CD8-positive, alpha-beta memory T cell (primary cell): ENCODE data around the gene CYP2D6. TPM values are rescaled to one million over a fixed set of nuclear protein-coding genes. Genes with fewer than 3 reads are reported as not detected.
A peak's percentile ranks its signal among the peaks of the same experiment; 100 is the strongest.

Experiments
- CTCF ChIA-PET: fragments of 350-600 bp; sonication (Branson Sonifier 250); formaldehyde crosslinking; loops from one replicate; lab custom pipeline; 2021; ENCODE audit warnings: antibody characterized with exemption; lab: Charles Lee
- POLR2A ChIA-PET: fragments of 350-600 bp; sonication (Branson Sonifier 250); formaldehyde crosslinking; loops from one replicate; lab custom pipeline; 2021; ENCODE audit warnings: antibody characterized with exemption; lab: Charles Lee
- DNase-seq, 5 donors: peaks; one replicate each; pipeline versions ENCODE4 v3.0.0 to v3.0.0-alpha.2; 2020 to 2022; ENCODE audit warnings: mixed read lengths in 1 of 5
- H3K27ac ChIP-seq: one replicate; pipeline ENCODE4 v1.7.0; 2013; ENCODE audit warnings: low read depth, mild to moderate bottlenecking, low read length, moderate library complexity
- H3K27me3 ChIP-seq: 2 replicates; pipeline ENCODE4 v1.7.0; 2013; ENCODE audit warnings: low read length, mild to moderate bottlenecking; ENCODE audit not compliant: insufficient read depth, poor library complexity, severe bottlenecking
- H3K36me3 ChIP-seq: 2 replicates; pipeline ENCODE4 v1.7.0; 2013; ENCODE audit warnings: mild to moderate bottlenecking, low read length, moderate library complexity; ENCODE audit not compliant: insufficient read depth
- H3K4me1 ChIP-seq: 2 replicates; pipeline ENCODE4 v1.7.0; 2013; ENCODE audit warnings: mild to moderate bottlenecking, low read length, moderate library complexity; ENCODE audit not compliant: insufficient read depth
- H3K4me3 ChIP-seq: 2 replicates; pipeline ENCODE4 v1.7.0; 2013; ENCODE audit warnings: mild to moderate bottlenecking, low read length
- H3K9me3 ChIP-seq: 2 replicates; pipeline ENCODE4 v1.7.0; 2013; ENCODE audit warnings: mild to moderate bottlenecking, low read length
- H3K27ac Mint-ChIP-seq, 8 donors: one replicate each; pipeline ENCODE4 v1.8.0; 2020 to 2021; ENCODE audit warnings: mixed read lengths in 8 of 8, mild to moderate bottlenecking in 6 of 8, inconsistent platforms in 3 of 8, moderate library complexity in 3 of 8
- H3K27me3 Mint-ChIP-seq, 2 donors: one replicate each; pipeline ENCODE4 v1.8.0; 2020 to 2021; ENCODE audit warnings: mixed read lengths in 2 of 2, mild to moderate bottlenecking in 1 of 2, moderate library complexity in 1 of 2
- H3K36me3 Mint-ChIP-seq, 3 donors: one replicate each; pipeline ENCODE4 v1.8.0; 2020 to 2021; ENCODE audit warnings: mixed read lengths in 3 of 3, inconsistent platforms in 1 of 3, mild to moderate bottlenecking in 1 of 3
- H3K4me1 Mint-ChIP-seq, 3 donors: one replicate each; pipeline ENCODE4 v1.8.0; 2020 to 2021; ENCODE audit warnings: mixed read lengths in 3 of 3, inconsistent platforms in 1 of 3, mild to moderate bottlenecking in 1 of 3
- H3K4me3 Mint-ChIP-seq, 7 donors: one replicate each; pipeline ENCODE4 v1.8.0; 2020 to 2021; ENCODE audit warnings: mixed read lengths in 7 of 7, mild to moderate bottlenecking in 6 of 7, moderate library complexity in 4 of 7, inconsistent platforms in 2 of 7
- H3K9me3 Mint-ChIP-seq, 5 donors: one replicate each; pipeline ENCODE4 v1.8.0; 2020 to 2022; ENCODE audit warnings: mixed read lengths in 5 of 5, mild to moderate bottlenecking in 3 of 5, moderate library complexity in 2 of 5, inconsistent platforms in 1 of 5
- polyA plus RNA-seq: library from polyadenylated mRNA; unstranded; fragments of 300-500 nt; fragmentation: Illumina TruSeq; gene quantifications from one replicate; pipeline ENCODE4 v1.2.3, GENCODE V29; 2021
- total RNA-seq, 2 experiments: library from RNA; stranded (reverse); gene quantifications; one replicate each; pipeline ENCODE4 v1.2.3, GENCODE V29; 2021

CYP2D6 gene
- total and polyA plus RNA-seq, 3 experiments from 2014 or later: 0.26 to 2.2 (median 1.8) TPM

DNA sequence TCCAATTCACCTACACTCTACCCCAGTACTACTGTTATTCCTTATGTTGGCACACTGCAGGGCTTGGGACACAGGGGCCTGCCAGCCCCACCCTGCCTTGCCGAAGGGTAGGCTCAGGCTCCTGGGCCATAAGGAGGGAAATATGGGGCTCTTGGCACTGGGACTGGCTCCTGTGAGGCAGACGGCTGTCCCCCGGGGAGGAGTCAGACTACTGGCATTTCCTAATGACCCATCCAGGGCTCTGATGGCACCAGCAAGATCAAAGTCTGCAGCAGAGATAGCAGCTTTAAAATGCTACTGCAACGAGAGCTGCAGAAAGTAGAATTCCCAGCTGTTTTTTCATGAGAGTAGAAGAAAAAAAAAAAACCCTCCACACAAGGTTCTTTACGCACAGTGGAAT lies 42.2 kb upstream of the CYP2D6 start:
- H3K27me3 ChIP-seq: no peaks in the 10 kb centered on the region
- H3K9me3 ChIP-seq: no peaks in the 10 kb centered on the region
- Mint-ChIP-seq H3K27me3 (no peaks in the 10 kb centered on the region), H3K4me1 (peaks cover 45 to 65% (median 57%) of the 10 kb centered on the region in 3 donors), H3K9me3 (no peaks in the 10 kb centered on the region), H3K27ac (peak overlapping the region in 4 of 8 donors; percentile 29 to 72 (median 58)), H3K36me3 (peaks cover 0 to 53% (median 9%) of the 10 kb centered on the region in 3 donors), H3K4me3 (no peak overlapping the region)
- ChIA-PET POLR2A (no interaction called here), CTCF (interaction anchor here (1.5 to 6.7 kb wide), 3 partner anchors 30 to 265 kb away, joined by 3 to 54 read pairs (median 4); no protein-coding TSS in a partner anchor)
- H3K36me3 ChIP-seq: peaks cover 16% of the 10 kb centered on the region
- no peak overlapping the region for H3K27ac ChIP-seq
- H3K4me3 ChIP-seq: no peak overlapping the region
- H3K4me1 ChIP-seq: peaks cover 12% of the 10 kb centered on the region
- DNase-seq: no peak

DNA sequence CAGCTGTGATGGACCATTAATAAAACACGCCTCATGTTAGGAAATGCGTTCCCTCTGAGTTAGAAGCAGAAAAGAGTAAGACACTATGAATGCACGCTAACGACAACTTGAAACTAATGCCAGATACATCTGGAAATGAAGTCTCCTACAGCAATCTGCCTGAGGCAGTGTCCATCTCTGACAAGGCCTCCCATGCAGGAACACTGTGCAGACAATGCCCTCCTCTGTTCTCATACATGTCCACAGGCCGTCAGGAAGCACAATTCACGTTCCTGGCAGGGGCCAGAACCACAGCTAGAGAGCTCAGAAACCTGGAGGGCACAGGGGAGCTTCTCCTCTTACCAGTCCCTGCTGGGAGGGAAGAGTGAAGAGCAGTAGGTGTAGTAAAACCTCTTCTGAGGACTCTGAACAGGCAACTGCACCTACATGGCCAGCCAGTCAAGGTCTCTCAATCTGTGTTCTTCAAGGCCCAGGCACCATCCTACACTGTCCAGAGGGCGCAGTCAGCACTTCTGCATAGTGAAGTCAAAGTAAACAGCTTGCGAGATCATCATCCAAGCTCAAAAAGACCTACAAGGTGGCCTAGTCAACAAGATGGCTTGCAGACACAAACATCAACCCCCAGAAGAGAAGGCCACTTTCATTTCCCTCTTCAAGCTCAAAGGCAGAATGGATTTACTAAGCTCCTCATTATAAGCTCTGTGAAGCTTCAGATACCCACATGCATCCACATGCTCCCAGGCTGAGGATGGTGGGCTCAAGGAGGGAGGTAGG lies 41.5 kb upstream of the CYP2D6 start:
- peaks cover 0 to 52% (median 9%) of the 10 kb centered on the region in 3 donors for H3K36me3 Mint-ChIP-seq
- Histone ChIP-seq H3K36me3 (peaks cover 19% of the 10 kb centered on the region), H3K4me1 (peaks cover 12% of the 10 kb centered on the region), H3K27me3 (no peaks in the 10 kb centered on the region), H3K9me3 (no peaks in the 10 kb centered on the region), H3K27ac (no peak overlapping the region), H3K4me3 (no peak overlapping the region)
- POLR2A ChIA-PET: interaction anchor here (0.6 kb wide), 1 partner anchor 20 kb away, joined by 3 read pairs; no protein-coding TSS in a partner anchor
- CTCF ChIA-PET: interaction anchor here (1.5 to 6.7 kb wide), 3 partner anchors 30 to 266 kb away, joined by 3 to 54 read pairs (median 4); no protein-coding TSS in a partner anchor
- DNase-seq: no peak
- no peak overlapping the region for H3K4me3 Mint-ChIP-seq
- no peaks in the 10 kb centered on the region for H3K9me3 Mint-ChIP-seq
- H3K27me3 Mint-ChIP-seq: no peaks in the 10 kb centered on the region
- peak overlapping the region in 6 of 8 donors; percentile 24 to 72 (median 48) for H3K27ac Mint-ChIP-seq
- H3K4me1 Mint-ChIP-seq: peaks cover 40 to 59% (median 51%) of the 10 kb centered on the region in 3 donors

DNA sequence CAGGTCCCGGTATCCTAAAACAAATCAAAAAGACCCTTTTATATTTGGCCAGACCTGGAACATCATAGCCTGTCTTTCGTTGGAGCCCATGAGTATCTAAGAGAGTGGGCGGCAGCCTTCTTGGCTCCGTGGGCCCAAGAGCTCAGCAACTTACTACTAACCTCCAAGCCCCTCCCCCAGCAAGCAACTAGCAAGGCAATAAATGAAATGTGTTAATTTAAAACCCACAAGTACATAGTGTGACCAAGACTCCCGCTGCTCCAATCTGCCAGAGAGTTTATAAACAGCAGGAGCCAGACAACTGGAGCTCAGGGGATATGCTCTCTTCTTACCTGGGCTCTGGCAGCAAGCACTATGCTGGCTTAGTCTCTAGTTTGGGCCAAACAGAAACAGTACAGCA lies 40.8 kb upstream of the CYP2D6 start:
- peak overlapping the region in 5 of 8 donors; percentile 40 to 88 (median 61) for H3K27ac Mint-ChIP-seq
- CTCF ChIA-PET: interaction anchor here (2.6 to 6.7 kb wide), 2 partner anchors 267 to 272 kb away, joined by 11 to 54 read pairs; no protein-coding TSS in a partner anchor

GRCh38 chr22:42170946-42171345 lies 40.3 kb upstream of the CYP2D6 start:
- H3K4me1 Mint-ChIP-seq: peaks cover 32 to 49% (median 49%) of the 10 kb centered on the region in 3 donors
- H3K9me3 Mint-ChIP-seq: no peaks in the 10 kb centered on the region
- POLR2A ChIA-PET: no interaction called here
- no peak for DNase-seq
- CTCF ChIA-PET: interaction anchor here (1.0 to 6.7 kb wide), 3 partner anchors 14 to 273 kb away, joined by 3 to 54 read pairs (median 11); no protein-coding TSS in a partner anchor
- H3K36me3 Mint-ChIP-seq: peaks cover 0 to 54% (median 4%) of the 10 kb centered on the region in 3 donors
- no peaks in the 10 kb centered on the region for H3K27me3 Mint-ChIP-seq
- H3K4me3 Mint-ChIP-seq: peak overlapping the region in 1 of 7 donors; percentile 54
- H3K27ac Mint-ChIP-seq: peak overlapping the region in 4 of 8 donors; percentile 17 to 88 (median 51)
- H3K4me1 ChIP-seq: peaks cover 12% of the 10 kb centered on the region
- no peak overlapping the region for H3K27ac ChIP-seq
- H3K36me3 ChIP-seq: peaks cover 21% of the 10 kb centered on the region
- no peaks in the 10 kb centered on the region for H3K9me3 ChIP-seq
- H3K4me3 ChIP-seq: no peak overlapping the region
- H3K27me3 ChIP-seq: no peaks in the 10 kb centered on the region

More for the DNA sequence above, 40.8 kb upstream of the CYP2D6 start:
- H3K9me3 Mint-ChIP-seq: no peaks in the 10 kb centered on the region
- H3K4me1 Mint-ChIP-seq: peaks cover 37 to 54% (median 51%) of the 10 kb centered on the region in 3 donors
- Histone ChIP-seq H3K4me1 (peaks cover 12% of the 10 kb centered on the region), H3K27ac (no peak overlapping the region), H3K9me3 (no peaks in the 10 kb centered on the region), H3K27me3 (no peaks in the 10 kb centered on the region), H3K4me3 (no peak overlapping the region), H3K36me3 (peaks cover 21% of the 10 kb centered on the region)
- H3K27me3 Mint-ChIP-seq: no peaks in the 10 kb centered on the region
- H3K4me3 Mint-ChIP-seq: peak overlapping the region in 1 of 7 donors; percentile 54
- POLR2A ChIA-PET: interaction anchor here (0.6 kb wide), 1 partner anchor 20 kb away, joined by 3 read pairs; no protein-coding TSS in a partner anchor
- peaks cover 0 to 56% (median 7%) of the 10 kb centered on the region in 3 donors for H3K36me3 Mint-ChIP-seq
- no peak for DNase-seq

- peaks cover 7% of the 10 kb centered on the region for H3K4me1 ChIP-seq
- POLR2A ChIA-PET: no interaction called here
- H3K27ac ChIP-seq: no peak overlapping the region
- Mint-ChIP-seq H3K27me3 (no peaks in the 10 kb centered on the region), H3K9me3 (no peaks in the 10 kb centered on the region), H3K36me3 (peaks cover 0 to 65% (median 8%) of the 10 kb centered on the region in 3 donors), H3K27ac (peak overlapping the region in 5 of 8 donors; percentile 4 to 71 (median 22)), H3K4me3 (no peak overlapping the region), H3K4me1 (peaks cover 27 to 43% (median 40%) of the 10 kb centered on the region in 3 donors)
- no peaks in the 10 kb centered on the region for H3K27me3 ChIP-seq
- CTCF ChIA-PET: interaction anchor here (1.0 to 6.7 kb wide), 8 partner anchors 17 to 274 kb away, joined by 3 to 54 read pairs (median 4); partner anchors contain the start of gene NDUFA6
- no peaks in the 10 kb centered on the region for H3K9me3 ChIP-seq
- peak; percentile 56 to 86 (median 64) for DNase-seq
- H3K36me3 ChIP-seq: peaks cover 21% of the 10 kb centered on the region
- H3K4me3 ChIP-seq: no peak overlapping the region
Observed at GRCh38 chr22:42169055-42169469, 38.5 kb upstream of the CYP2D6 start.

DNA sequence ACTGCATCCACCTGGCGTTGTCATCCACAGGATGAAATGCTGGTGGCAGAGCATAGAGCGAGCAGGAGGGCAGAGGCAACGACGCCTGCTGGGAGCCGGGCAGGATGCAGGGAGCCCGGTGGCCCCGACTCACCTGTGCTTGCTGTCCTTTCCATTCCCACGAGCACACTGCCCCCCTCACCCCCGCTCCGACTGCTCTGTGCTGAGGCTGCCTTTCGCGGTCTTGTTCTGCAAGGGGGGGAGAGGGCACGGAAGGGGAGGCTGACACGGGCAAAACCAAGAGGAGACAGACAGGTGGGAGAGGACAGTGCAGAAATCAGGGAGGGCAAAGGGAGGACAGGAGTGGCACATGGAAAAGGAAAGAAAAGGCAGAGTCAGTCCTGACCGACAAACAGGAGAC lies 37.9 kb upstream of the CYP2D6 start:
- ChIA-PET POLR2A (no interaction called here), CTCF (interaction anchor here (1.6 to 6.7 kb wide), 3 partner anchors 77 to 276 kb away, joined by 6 to 54 read pairs (median 7); partner anchors contain the start of gene NDUFA6)
- Mint-ChIP-seq H3K9me3 (no peaks in the 10 kb centered on the region), H3K27me3 (no peaks in the 10 kb centered on the region), H3K4me1 (peaks cover 21 to 37% (median 34%) of the 10 kb centered on the region in 3 donors), H3K4me3 (no peak overlapping the region), H3K36me3 (peaks cover 0 to 68% (median 8%) of the 10 kb centered on the region in 3 donors), H3K27ac (peak overlapping the region in 3 of 8 donors; percentile 19 to 68 (median 64))
- Histone ChIP-seq H3K27me3 (no peaks in the 10 kb centered on the region), H3K4me3 (no peak overlapping the region), H3K9me3 (no peaks in the 10 kb centered on the region), H3K27ac (no peak overlapping the region), H3K4me1 (peaks cover 1% of the 10 kb centered on the region), H3K36me3 (peaks cover 21% of the 10 kb centered on the region)
- no peak for DNase-seq

DNA sequence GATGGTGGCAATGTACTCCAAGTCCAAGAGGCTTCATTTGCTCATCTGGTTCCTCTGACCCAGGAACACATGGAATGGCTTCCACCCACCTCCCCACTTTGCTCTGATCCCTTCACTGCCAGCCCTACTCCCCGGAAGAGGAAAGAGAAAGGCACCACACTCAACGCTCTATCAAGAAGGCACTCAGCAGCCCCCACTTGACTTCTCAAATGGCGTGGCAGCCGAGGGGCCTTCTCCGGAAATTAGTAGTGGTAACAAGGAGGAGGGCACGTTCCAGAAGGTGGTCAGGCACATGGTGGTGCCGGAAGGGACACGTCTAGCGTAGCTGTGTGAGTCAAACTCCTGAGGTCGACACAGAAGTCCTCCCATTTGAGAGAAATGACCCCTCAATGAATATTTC lies 36.5 kb upstream of the CYP2D6 start:
- Histone ChIP-seq H3K27ac (no peak overlapping the region), H3K27me3 (no peaks in the 10 kb centered on the region), H3K36me3 (peaks cover 21% of the 10 kb centered on the region), H3K4me1 (no peaks in the 10 kb centered on the region), H3K9me3 (no peaks in the 10 kb centered on the region), H3K4me3 (no peak overlapping the region)
- ChIA-PET CTCF (interaction anchor here (1.5 to 6.7 kb wide), 3 partner anchors 76 to 277 kb away, joined by 5 to 54 read pairs (median 7); partner anchors contain the start of gene NDUFA6), POLR2A (interaction anchor here (0.7 kb wide), 2 partner anchors 254 to 271 kb away, joined by 4 read pairs; no protein-coding TSS in a partner anchor)
- no peaks in the 10 kb centered on the region for H3K27me3 Mint-ChIP-seq
- H3K27ac Mint-ChIP-seq: peak overlapping the region in 1 of 8 donors; percentile 38
- peaks cover 15 to 23% (median 21%) of the 10 kb centered on the region in 3 donors for H3K4me1 Mint-ChIP-seq
- peaks cover 0 to 71% (median 8%) of the 10 kb centered on the region in 3 donors for H3K36me3 Mint-ChIP-seq
- DNase-seq: no peak
- no peak overlapping the region for H3K4me3 Mint-ChIP-seq
- H3K9me3 Mint-ChIP-seq: no peaks in the 10 kb centered on the region
